HG02885 (cell line): ENCODE results near the gene PKLR.

ENCODE experiments used
- ATAC-seq: cut with Tn5 transposase; IDR thresholded peaks from one replicate; pipeline ENCODE4 v1.9.1; 2021; ENCODE audit warnings: mild to moderate bottlenecking; ENCODE audit not compliant: unreplicated experiment, poor library complexity

The PKLR gene

GRCh38 chr1:155287987-155288543 lies 13.2 kb downstream of the PKLR start:
- ATAC-seq, result no peak

- ATAC-seq, result no peak
Measured at GRCh38 chr1:155286544-155286943, 14.7 kb downstream of the PKLR start.

GRCh38 chr1:155285631-155286044 lies 15.6 kb downstream of the PKLR start:
- no peak for ATAC-seq

- no peak for ATAC-seq
Measured at GRCh38 chr1:155285063-155285462, 16.2 kb downstream of the PKLR start.

GRCh38 chr1:155284476-155284875 lies 16.8 kb downstream of the PKLR start:
- no peak for ATAC-seq

GRCh38 chr1:155282488-155283091 lies 18.6 kb downstream of the PKLR start:
- no peak for ATAC-seq

GRCh38 chr1:155279268-155279667 lies 22.0 kb downstream of the PKLR start:
- no peak for ATAC-seq

GRCh38 chr1:155278689-155279160 lies 22.5 kb downstream of the PKLR start:
- ATAC-seq, result no peak

- ATAC-seq, result no peak
Measured at GRCh38 chr1:155277902-155278688, 23.1 kb downstream of the PKLR start.

- ATAC-seq, result peak; percentile 77
Measured at GRCh38 chr1:155277070-155277901, 24.0 kb downstream of the PKLR start, which contains the start of gene HCN3. Gene HCN3, plus strand, starts transcription at chr1:155277463. Its CDS starts 128 bp downstream, at chr1:155277591.

GRCh38 chr1:155273343-155274245 lies 27.6 kb downstream of the PKLR start, which contains the start of gene CLK2:
Gene CLK2, minus strand, starts transcription at chr1:155273504. Its CDS starts 2,527 bp downstream, at chr1:155270977.
- peak; percentile 79 for ATAC-seq

GRCh38 chr1:155272466-155273342 lies 28.5 kb downstream of the PKLR start:
- peak; percentile 30 for ATAC-seq

GRCh38 chr1:155269381-155269780 lies 31.9 kb downstream of the PKLR start:
- ATAC-seq, result no peak

- no peak for ATAC-seq
Measured at GRCh38 chr1:155268630-155269029, 32.6 kb downstream of the PKLR start.

GRCh38 chr1:155267373-155267772 lies 33.9 kb downstream of the PKLR start:
- ATAC-seq, result no peak

GRCh38 chr1:155266553-155266952 lies 34.7 kb downstream of the PKLR start:
- ATAC-seq, result no peak

- no peak for ATAC-seq
Measured at GRCh38 chr1:155263067-155263466, 38.2 kb downstream of the PKLR start.
